GM12878 (cell line): ENCODE data around the gene CTNNAL1. TPM values are rescaled to one million over a fixed set of nuclear protein-coding genes. Genes with fewer than 3 reads are reported as not detected.

Experiments used
- BHLHE40 ChIP-seq, 2 experiments: fragments of 450-650 bp in 1 of 2; IDR thresholded peaks; 2 replicates each; pipeline ENCODE4 v1.6.1; 2011 to 2017; ENCODE audit warnings: low read depth in 2 of 2, borderline replicate concordance in 1 of 2, improper control_type of control experiment in 1 of 2, low read length in 1 of 2, mild to moderate bottlenecking in 1 of 2
- CEBPZ ChIP-seq: fragments of 150-350 bp; IDR thresholded peaks from 2 replicates; pipeline ENCODE4 v1.6.1; 2016; ENCODE audit warnings: low read depth, low read length
- MXI1 ChIP-seq: fragments of 150-350 bp; IDR thresholded peaks from 2 replicates; pipeline ENCODE4 v1.6.1; 2011; ENCODE audit warnings: low read depth, mild to moderate bottlenecking, inconsistent platforms, low read length, improper control_type of control experiment
- POLR2AphosphoS2 ChIP-seq: IDR thresholded peaks from 2 replicates; pipeline ENCODE4 v1.6.1; 2011; ENCODE audit warnings: low read depth, mild to moderate bottlenecking, low read length, improper control_type of control experiment, moderate library complexity
- POLR2AphosphoS5 ChIP-seq: IDR thresholded peaks from 2 replicates; pipeline ENCODE4 v1.6.1; 2011; ENCODE audit warnings: mild to moderate bottlenecking, low read length, inconsistent platforms
- SMAD5 ChIP-seq: IDR thresholded peaks from 2 replicates; pipeline ENCODE4 v1.6.1; 2016; ENCODE audit warnings: antibody characterized with exemption, low read depth
- SRF ChIP-seq, 2 experiments: IDR thresholded peaks; 2 replicates each; pipeline ENCODE4 v1.6.1; 2011; ENCODE audit warnings: low read depth in 2 of 2, low read length in 2 of 2, mild to moderate bottlenecking in 1 of 2, moderate library complexity in 1 of 2
- STAT1 ChIP-seq: fragments of 450-650 bp; conservative IDR thresholded peaks from 2 replicates; pipeline ENCODE4 v1.6.1; 2014; ENCODE audit warnings: antibody characterized with exemption, mild to moderate bottlenecking
- TAF1 ChIP-seq: IDR thresholded peaks from 2 replicates; pipeline ENCODE4 v1.6.1; 2011; ENCODE audit warnings: mild to moderate bottlenecking, low read depth, low read length, borderline replicate concordance
- polyA plus RNA-seq, 11 experiments: library from polyadenylated mRNA; depleted of rRNA in 4 of 11; unstranded in 6 of 11; stranded (reverse) in 5 of 11; fragments of >200 nt; fragmentation: Nextera tagmentation in 4 of 11; fragmentation: Illumina TruSeq in 1 of 11; extraction: Ambion mirVana in 4 of 11; extraction: Trizol in 1 of 11; gene quantifications; 1 replicate in 1 of 11; 2 replicates in 10 of 11; pipeline versions ENCODE4 v1.2.1 to v1.2.3, GENCODE V29; 2011 to 2016; ENCODE audit warnings: inconsistent platforms in 2 of 11, missing spikeins in 2 of 11, low read depth in 1 of 11
- total RNA-seq, 4 experiments: library from RNA; depleted of rRNA in 3 of 4; stranded (reverse); fragments of >200 nt in 3 of 4; fragmentation: Illumina TruSeq in 1 of 4; extraction: Trizol in 1 of 4; gene quantifications; 2 replicates each; pipeline versions ENCODE4 v1.2.1 to v1.2.3, GENCODE V29; 2013 to 2021
- TF ChIP-seq, protein P1 (sequence below): fragments of 450-650 bp; IDR thresholded peaks from 2 replicates; pipeline ENCODE4 v1.6.1; 2017; ENCODE audit warnings: borderline replicate concordance

The CTNNAL1 gene
- total and polyA plus RNA-seq, 10 of the 15 experiments (the other 5 are each of a cell fraction or from before 2014, with no cell fraction given) = 16.3 to 82.5 (median 45.2) TPM

DNA sequence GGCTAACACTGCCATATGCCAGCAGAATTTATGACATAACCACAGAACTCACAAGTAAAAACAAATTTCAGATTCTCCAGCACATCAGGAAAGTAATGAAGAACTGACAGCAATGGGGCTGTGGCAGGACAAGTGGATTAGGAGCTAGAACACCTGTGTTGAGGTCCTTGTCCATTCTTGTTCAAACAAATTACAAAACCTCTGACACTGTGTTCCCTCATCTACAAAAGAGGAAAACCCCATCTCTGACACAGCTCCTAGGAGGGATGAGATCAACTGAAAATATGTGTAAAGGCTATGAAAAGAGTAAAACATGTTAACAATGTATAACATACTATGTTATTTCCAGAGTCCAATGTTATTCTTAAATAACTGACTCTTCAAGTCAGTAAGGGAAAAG lies 102.9 kb downstream of the CTNNAL1 start (continued):
- TF ChIP-seq SMAD5 = no peak
- no peak for TF ChIP-seq CEBPZ
- TF ChIP-seq STAT1 = no peak
- no peak for TF ChIP-seq TAF1
- no peak for TF ChIP-seq MXI1
- TF ChIP-seq POLR2AphosphoS2 = no peak
- TF ChIP-seq POLR2AphosphoS5 = no peak
- TF ChIP-seq, protein P1, sequence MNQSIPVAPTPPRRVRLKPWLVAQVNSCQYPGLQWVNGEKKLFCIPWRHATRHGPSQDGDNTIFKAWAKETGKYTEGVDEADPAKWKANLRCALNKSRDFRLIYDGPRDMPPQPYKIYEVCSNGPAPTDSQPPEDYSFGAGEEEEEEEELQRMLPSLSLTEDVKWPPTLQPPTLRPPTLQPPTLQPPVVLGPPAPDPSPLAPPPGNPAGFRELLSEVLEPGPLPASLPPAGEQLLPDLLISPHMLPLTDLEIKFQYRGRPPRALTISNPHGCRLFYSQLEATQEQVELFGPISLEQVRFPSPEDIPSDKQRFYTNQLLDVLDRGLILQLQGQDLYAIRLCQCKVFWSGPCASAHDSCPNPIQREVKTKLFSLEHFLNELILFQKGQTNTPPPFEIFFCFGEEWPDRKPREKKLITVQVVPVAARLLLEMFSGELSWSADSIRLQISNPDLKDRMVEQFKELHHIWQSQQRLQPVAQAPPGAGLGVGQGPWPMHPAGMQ = no peak
- no peak for TF ChIP-seq SRF (IDR thresholded peaks at IDR 0.05; ENCODE audit: low read depth in 2 of 2, low read length in 2 of 2)
- no peak for TF ChIP-seq BHLHE40 (IDR thresholded peaks at IDR 0.05; ENCODE audit: borderline replicate concordance in 1 of 2, low read depth in 2 of 2, low read length in 1 of 2)
